Brain microvascular endothelial cell (primary cell): ENCODE data around the gene C5orf24.

ENCODE experiments used
- DNase-seq: peaks from one replicate; pipeline ENCODE4 v3.0.0-alpha.2; 2020
- H3K27ac ChIP-seq: fragments of 250-450 bp; sonication (Bioruptor Pico); 2 replicates; pipeline ENCODE4 v1.5.1; 2020; ENCODE audit warnings: mild to moderate bottlenecking, moderate library complexity
- H3K27me3 ChIP-seq: fragments of 250-450 bp; sonication (Bioruptor Pico); replicated peaks from 2 replicates; pipeline ENCODE4 v1.5.1; 2020; ENCODE audit warnings: mild to moderate bottlenecking
- H3K36me3 ChIP-seq: fragments of 250-450 bp; sonication (Bioruptor Pico); replicated peaks from 2 replicates; pipeline ENCODE4 v1.5.1; 2020; ENCODE audit warnings: mild to moderate bottlenecking
- H3K4me3 ChIP-seq: 2 replicates; pipeline ENCODE4 v1.5.1; 2011; ENCODE audit warnings: low read depth, mild to moderate bottlenecking, control low read depth, low read length, moderate library complexity
- in situ Hi-C: cut with HindIII; loops from 2 replicates; pipeline ENCODE4 v1.10.0; 2017; ENCODE audit warnings: low sequenced_read_pairs, low pct_ligation_motif_present
- TF ChIP-seq, protein P1 (sequence below): IDR thresholded peaks from 2 replicates; pipeline ENCODE4 v1.5.1; 2011; ENCODE audit warnings: low read depth, mild to moderate bottlenecking, moderate library complexity, low read length, control low read depth, inconsistent platforms; ENCODE audit errors: missing control alignments

The C5orf24 gene

DNA sequence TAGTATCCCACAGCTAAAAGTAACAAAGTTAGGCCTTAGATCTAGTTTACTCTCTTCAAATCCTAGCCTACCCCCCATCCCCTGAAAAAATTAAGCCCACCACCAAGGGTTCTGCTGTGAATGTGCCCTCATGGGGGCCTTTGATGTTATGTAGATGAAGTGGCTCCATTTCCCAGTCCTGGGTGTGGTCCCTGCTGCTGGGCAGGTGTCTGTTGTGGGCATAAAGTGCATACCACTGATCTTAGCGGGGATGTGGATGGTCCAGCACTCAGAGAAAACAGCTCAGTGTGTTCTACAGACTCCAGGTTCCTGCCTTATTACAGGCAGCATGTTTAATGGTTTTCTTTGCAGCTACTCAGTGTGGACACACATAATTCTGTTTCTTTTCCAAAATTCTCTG lies 61.0 kb downstream of the C5orf24 start:
- Histone ChIP-seq H3K36me3 (peaks cover 2% of the 10 kb centered on the region), H3K27ac (no peak overlapping the region), H3K4me3 (no peak overlapping the region), H3K27me3 (no peaks in the 10 kb centered on the region)
- in situ Hi-C loops, result no loop called here
- TF ChIP-seq, protein P1, sequence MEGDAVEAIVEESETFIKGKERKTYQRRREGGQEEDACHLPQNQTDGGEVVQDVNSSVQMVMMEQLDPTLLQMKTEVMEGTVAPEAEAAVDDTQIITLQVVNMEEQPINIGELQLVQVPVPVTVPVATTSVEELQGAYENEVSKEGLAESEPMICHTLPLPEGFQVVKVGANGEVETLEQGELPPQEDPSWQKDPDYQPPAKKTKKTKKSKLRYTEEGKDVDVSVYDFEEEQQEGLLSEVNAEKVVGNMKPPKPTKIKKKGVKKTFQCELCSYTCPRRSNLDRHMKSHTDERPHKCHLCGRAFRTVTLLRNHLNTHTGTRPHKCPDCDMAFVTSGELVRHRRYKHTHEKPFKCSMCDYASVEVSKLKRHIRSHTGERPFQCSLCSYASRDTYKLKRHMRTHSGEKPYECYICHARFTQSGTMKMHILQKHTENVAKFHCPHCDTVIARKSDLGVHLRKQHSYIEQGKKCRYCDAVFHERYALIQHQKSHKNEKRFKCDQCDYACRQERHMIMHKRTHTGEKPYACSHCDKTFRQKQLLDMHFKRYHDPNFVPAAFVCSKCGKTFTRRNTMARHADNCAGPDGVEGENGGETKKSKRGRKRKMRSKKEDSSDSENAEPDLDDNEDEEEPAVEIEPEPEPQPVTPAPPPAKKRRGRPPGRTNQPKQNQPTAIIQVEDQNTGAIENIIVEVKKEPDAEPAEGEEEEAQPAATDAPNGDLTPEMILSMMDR, result no peak
- DNase-seq, result no peak
